HepG2 (cell line): ENCODE results near the gene ULK4. TPM values are rescaled to one million over a fixed set of nuclear protein-coding genes. Genes with fewer than 3 reads are reported as not detected.
A peak's percentile ranks its signal among the peaks of the same experiment; 100 is the strongest.

Source experiments
- ATAC-seq: fragments of 200-7000 bp; cut with Tn5 transposase; 3 replicates; pipeline ENCODE4 v1.9.1; 2020; ENCODE audit warnings: mild to moderate bottlenecking, moderate library complexity
- BruUV-seq: library from RNA; stranded (reverse); fragments of 400-500 nt; replicated peaks from 2 replicates; lab custom pipeline; 2021; lab: Mats Ljungman, UMichigan
- CTCF ChIA-PET: fragments of 300-600 bp; formaldehyde crosslinking; extraction: SDS; loops from one replicate; lab custom pipeline; 2021; ENCODE audit warnings: low total read pairs, inconsistent platforms, low intra/inter-chr PET ratio; lab: Yijun Ruan, JAX
- POLR2A ChIA-PET: fragments of 350-600 bp; sonication (Branson Sonifier 250); formaldehyde crosslinking; loops from one replicate; lab custom pipeline; 2020; ENCODE audit warnings: antibody characterized with exemption, inconsistent platforms; lab: Yijun Ruan, JAX
- DNase-seq: peaks from one replicate; pipeline ENCODE4 v3.0.0-alpha.2; 2015; ENCODE audit warnings: low spot score
- FAIRE-seq: peaks from 3 replicates; lab custom pipeline; 2011; peaks lifted over from hg19 to GRCh38; lab: Jason Lieb, UNC
- H2AFZ ChIP-seq: one replicate; pipeline ENCODE4 v1.6.1; 2011; ENCODE audit warnings: low read length, inconsistent platforms
- H3K27ac ChIP-seq: fragments of 300-600 bp; 3 replicates; pipeline ENCODE4 v1.8.0; 2011; ENCODE audit warnings: mixed run types, mild to moderate bottlenecking, mixed read lengths, low read length, inconsistent platforms; ENCODE audit not compliant: insufficient read depth; ENCODE audit errors: extremely low read length
- H3K27me3 ChIP-seq, 2 experiments: fragments of 200-600 bp in 1 of 2; 2 replicates in 1 of 2; 3 replicates in 1 of 2; pipeline versions ENCODE4 v1.6.0 to v1.8.0; 2011; ENCODE audit warnings: low read length in 2 of 2, mild to moderate bottlenecking in 2 of 2, moderate library complexity in 2 of 2, inconsistent platforms in 1 of 2; ENCODE audit not compliant: insufficient read depth in 2 of 2, control insufficient read depth in 1 of 2
- H3K36me3 ChIP-seq, 2 experiments: fragments of 200-600 bp in 1 of 2; replicated peaks in 1 of 2; 2 replicates in 1 of 2; 3 replicates in 1 of 2; pipeline versions ENCODE4 v1.5.1 to v1.8.0; 2011; ENCODE audit warnings: low read length in 2 of 2, inconsistent platforms in 1 of 2; ENCODE audit not compliant: insufficient read depth in 2 of 2, control insufficient read depth in 1 of 2
- H3K4me1 ChIP-seq: 2 replicates; pipeline ENCODE4 v1.5.1; 2012; ENCODE audit warnings: low read length, inconsistent platforms; ENCODE audit not compliant: insufficient read depth
- H3K4me2 ChIP-seq: 2 replicates; pipeline ENCODE4 v1.6.0; 2011; ENCODE audit warnings: low read depth, low read length, inconsistent platforms
- H3K4me3 ChIP-seq, 3 experiments: fragments of 200-600 bp in 1 of 3; sonication (generic), shearing (Covaris generic) in 1 of 3; replicated peaks in 1 of 3; 2 replicates each; pipeline ENCODE4 v1.5.1; 2011 to 2016; ENCODE audit warnings: low read length in 3 of 3, inconsistent platforms in 2 of 3, low read depth in 2 of 3, mild to moderate bottlenecking in 2 of 3, control low read depth in 1 of 3, mixed read lengths in 1 of 3; ENCODE audit not compliant: insufficient read depth in 1 of 3
- H3K79me2 ChIP-seq: one replicate; pipeline ENCODE4 v1.6.1; 2011; ENCODE audit warnings: low read length, inconsistent platforms; ENCODE audit not compliant: insufficient read depth
- H3K9ac ChIP-seq: 2 replicates; pipeline ENCODE4 v1.6.0; 2011; ENCODE audit warnings: mild to moderate bottlenecking, low read depth, low read length, inconsistent platforms; ENCODE audit not compliant: insufficient read depth
- H3K9me3 ChIP-seq: 2 replicates; pipeline ENCODE4 v1.5.1; 2012; ENCODE audit warnings: mild to moderate bottlenecking, low read length
- H4K20me1 ChIP-seq: 2 replicates; pipeline ENCODE4 v1.6.0; 2011; ENCODE audit warnings: inconsistent platforms, mild to moderate bottlenecking, low read length, moderate library complexity; ENCODE audit not compliant: insufficient read depth
- CREM ChIP-seq, 2 experiments: sonication (generic) in 1 of 2; formaldehyde crosslinking in 1 of 2; IDR thresholded peaks; 2 replicates each; pipeline versions ENCODE4 v1.4.0 to v1.6.1; 2016 to 2020; ENCODE audit warnings: antibody characterized with exemption in 1 of 2, mild to moderate bottlenecking in 1 of 2, missing genetic modification reagents in 1 of 2
- FOSL1 ChIP-seq: sonication (generic); formaldehyde crosslinking; IDR thresholded peaks from 2 replicates; pipeline ENCODE4 v1.9.0; 2021; ENCODE audit warnings: missing genetic modification reagents, borderline replicate concordance
- GATAD2A ChIP-seq: IDR thresholded peaks from 2 replicates; pipeline ENCODE4 v1.6.1; 2016
- GFI1 ChIP-seq: sonication (generic); formaldehyde crosslinking; IDR thresholded peaks from 2 replicates; pipeline ENCODE4 v1.5.0; 2020; ENCODE audit warnings: missing genetic modification reagents, mild to moderate bottlenecking, borderline replicate concordance
- SMC3 ChIP-seq: IDR thresholded peaks from 2 replicates; pipeline ENCODE4 v1.6.1; 2011; ENCODE audit warnings: low read length, improper control_type of control experiment
- STAG1 ChIP-seq: sonication (generic); formaldehyde crosslinking; IDR thresholded peaks from 2 replicates; pipeline ENCODE4 v1.4.0; 2020; ENCODE audit warnings: missing genetic modification reagents
- ZNF282 ChIP-seq: fragments of 450-650 bp; IDR thresholded peaks from 2 replicates; pipeline ENCODE4 v1.6.1; 2018; ENCODE audit not compliant: partially characterized antibody
- ZNF329 ChIP-seq: sonication (generic); formaldehyde crosslinking; IDR thresholded peaks from 2 replicates; pipeline ENCODE4 v1.9.0; 2021; ENCODE audit warnings: low read depth, mild to moderate bottlenecking, missing genetic modification reagents
- ZNF446 ChIP-seq: sonication (generic); formaldehyde crosslinking; IDR thresholded peaks from 2 replicates; pipeline ENCODE4 v1.5.0; 2020; ENCODE audit warnings: mild to moderate bottlenecking, missing genetic modification reagents
- ZNF747 ChIP-seq: sonication (generic); formaldehyde crosslinking; IDR thresholded peaks from 2 replicates; pipeline ENCODE4 v1.8.1; 2023; ENCODE audit warnings: missing genetic modification reagents, mild to moderate bottlenecking, borderline replicate concordance
- ZNF768 ChIP-seq: sonication (generic); formaldehyde crosslinking; IDR thresholded peaks from 2 replicates; pipeline ENCODE4 v1.4.0; 2020; ENCODE audit warnings: missing genetic modification reagents
- WGBS: methylation state at CpG from one replicate; pipeline ENCODE4 v1.1.6; 2017; ENCODE audit warnings: low lambda C conversion rate; 5-methylcytosine and 5-hydroxymethylcytosine counted together
- in situ Hi-C: cut with HindIII; loops from 2 replicates; pipeline ENCODE4 v1.10.0; 2017; ENCODE audit warnings: low pct_unique_long_range_greater_than_20kb; ENCODE audit not compliant: extremely low pct_ligation_motif_present
- intact Hi-C: fragments of 100-400 bp; cut with micrococcal nuclease; formaldehyde crosslinking; loops from one replicate; pipeline ENCODE4 v1.10.0; 2022; ENCODE audit not compliant: unreplicated experiment
- polyA plus RNA-seq, 8 experiments: library from polyadenylated mRNA; depleted of rRNA in 3 of 8; stranded (reverse) in 7 of 8; unstranded in 1 of 8; fragments of >200 nt; fragmentation: Illumina TruSeq in 4 of 8; extraction: Trizol in 4 of 8; gene quantifications; 2 replicates each; pipeline versions ENCODE4 v1.2.1 to v1.2.3, GENCODE V29; 2011 to 2016; ENCODE audit warnings: low read depth in 4 of 8, missing spikeins in 1 of 8, mixed read lengths in 1 of 8; ENCODE audit not compliant: insufficient read depth in 1 of 8
- total RNA-seq, 5 experiments: library from RNA; depleted of rRNA; stranded (reverse); fragments of >200 nt; fragmentation: Illumina TruSeq; extraction: Trizol; gene quantifications; 2 replicates each; pipeline ENCODE4 v1.2.3, GENCODE V29; 2016; ENCODE audit warnings: low read depth in 1 of 5
- TF ChIP-seq, protein P1 (sequence below): sonication (generic); formaldehyde crosslinking; IDR thresholded peaks from 2 replicates; pipeline ENCODE4 v1.4.0; 2020; ENCODE audit warnings: missing genetic modification reagents
- TF ChIP-seq, protein P2 (sequence below): sonication (generic); formaldehyde crosslinking; IDR thresholded peaks from 2 replicates; pipeline ENCODE4 v1.5.0; 2020; ENCODE audit warnings: mild to moderate bottlenecking, missing genetic modification reagents, moderate library complexity

The ULK4 gene
- total and polyA plus RNA-seq, 2 of the 13 experiments (the other 11 are each of a cell fraction or from before 2014, with no cell fraction given): 6.7 to 11.8 TPM

DNA sequence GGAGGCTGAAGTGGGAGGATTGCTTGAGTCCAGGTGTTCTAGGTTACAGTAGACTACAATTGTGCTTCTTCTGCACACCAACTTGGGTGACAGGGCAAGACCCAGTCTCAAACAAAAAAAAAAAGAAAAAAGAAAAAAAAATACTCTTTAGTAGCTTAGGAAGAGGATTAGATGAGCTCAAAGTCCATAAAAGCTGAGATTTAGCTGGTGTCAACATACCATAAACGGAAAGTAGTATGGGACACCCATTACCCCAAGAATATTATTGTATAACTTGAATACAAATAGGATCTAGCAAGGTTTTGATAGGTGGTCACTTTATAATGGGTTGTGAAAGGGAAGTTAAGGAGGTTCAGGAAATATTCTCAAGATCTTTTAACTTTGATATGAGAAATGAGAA is 38.0 kb upstream of the ULK4 start:
- no peaks in the 10 kb centered on the region for H3K79me2 ChIP-seq
- in situ Hi-C loops: loop anchor here (25.0 kb wide), 1 partner anchor 187 kb away; no protein-coding TSS in a partner anchor
- no peak overlapping the region for H3K9ac ChIP-seq
- no peak for FAIRE-seq
- peak; percentile 68 for TF ChIP-seq GFI1
- TF ChIP-seq ZNF446 (CRISPR knock-in tag): no peak
- TF ChIP-seq ZNF768 (CRISPR knock-in tag): no peak
- 0 out of 2 replicates have a peak, but pooled peaks have one; percentile 5 for TF ChIP-seq GATAD2A (CRISPR knock-in tag)
- H3K4me3 ChIP-seq: no peak overlapping the region
- no peaks in the 10 kb centered on the region for H3K9me3 ChIP-seq
- DNase-seq: peak; percentile 27
- 0% methylated on average over 1 of the region's 1 CpG for WGBS
- H4K20me1 ChIP-seq: no peaks in the 10 kb centered on the region
- intact Hi-C loops: loop anchor here (5.0 kb wide), 1 partner anchor 97 kb away; no protein-coding TSS in a partner anchor
- CTCF ChIA-PET: no interaction called here
- POLR2A ChIA-PET: interaction anchor here (1.0 kb wide), 1 partner anchor 15 kb away, joined by 3 read pairs; no protein-coding TSS in a partner anchor
- no peak overlapping the region for H2AFZ ChIP-seq
- H3K27me3 ChIP-seq: no peaks in the 10 kb centered on the region
- ATAC-seq: no peak
- H3K4me2 ChIP-seq: no peak overlapping the region
- H3K36me3 ChIP-seq: no peaks in the 10 kb centered on the region
- no peak overlapping the region for H3K27ac ChIP-seq
- BruUV-seq: no TSS peak
- H3K4me1 ChIP-seq: peaks cover 12% of the 10 kb centered on the region

DNA sequence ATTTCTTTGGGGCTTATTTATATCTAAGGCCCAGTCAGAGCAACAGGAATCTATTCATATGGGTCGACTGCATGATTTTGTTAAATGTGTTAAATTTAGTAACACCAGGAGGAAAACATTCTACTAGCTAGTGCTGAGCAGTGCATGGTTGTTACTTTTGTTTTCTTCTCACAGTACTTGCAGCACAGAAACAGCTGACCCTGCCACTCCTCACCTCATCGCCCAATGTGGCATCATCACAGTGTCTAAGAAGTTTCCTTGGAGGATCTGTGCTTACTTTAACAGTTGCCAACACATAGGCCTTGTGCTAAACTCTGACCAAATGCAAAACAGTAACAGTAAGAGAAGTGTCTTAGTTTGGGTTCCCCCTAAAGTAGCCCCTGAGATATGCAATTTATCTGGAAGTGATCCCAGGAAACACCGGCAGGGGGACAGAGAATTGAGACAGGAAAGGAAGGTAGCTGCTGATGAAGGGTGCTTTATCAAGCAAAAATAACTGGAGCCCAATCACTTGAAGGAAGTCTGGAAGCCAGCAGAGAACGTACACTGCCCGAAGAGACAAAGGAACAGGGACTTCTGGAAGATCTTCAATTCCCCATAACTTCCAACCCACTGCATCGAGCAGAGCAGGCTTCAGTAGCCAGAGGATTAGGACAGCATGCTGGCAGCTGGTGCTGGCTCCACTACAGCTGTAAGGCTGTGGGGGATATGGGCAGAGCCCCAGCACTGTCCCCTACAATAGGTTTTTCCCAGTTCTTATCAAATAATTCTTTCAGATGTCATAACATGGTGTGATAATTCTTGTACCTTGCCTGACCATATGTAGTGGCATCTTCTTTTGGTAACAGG is 36.0 kb upstream of the ULK4 start:
- FAIRE-seq (no peak), ATAC-seq (peak; percentile 77), DNase-seq (no peak)
- peak overlapping the region; percentile 15; the same call in 1 of the 2 replicates for H3K4me2 ChIP-seq
- H4K20me1 ChIP-seq: no peaks in the 10 kb centered on the region
- TF ChIP-seq ZNF282: no peak
- no peak for TF ChIP-seq FOSL1 (CRISPR knock-in tag)
- TF ChIP-seq CREM (IDR thresholded peaks at IDR 0.05): no peak
- no peak for TF ChIP-seq CREM (CRISPR knock-in tag; IDR thresholded peaks at IDR 0.05)
- TF ChIP-seq ZNF747 (CRISPR knock-in tag): no peak
- TF ChIP-seq, protein P1, sequence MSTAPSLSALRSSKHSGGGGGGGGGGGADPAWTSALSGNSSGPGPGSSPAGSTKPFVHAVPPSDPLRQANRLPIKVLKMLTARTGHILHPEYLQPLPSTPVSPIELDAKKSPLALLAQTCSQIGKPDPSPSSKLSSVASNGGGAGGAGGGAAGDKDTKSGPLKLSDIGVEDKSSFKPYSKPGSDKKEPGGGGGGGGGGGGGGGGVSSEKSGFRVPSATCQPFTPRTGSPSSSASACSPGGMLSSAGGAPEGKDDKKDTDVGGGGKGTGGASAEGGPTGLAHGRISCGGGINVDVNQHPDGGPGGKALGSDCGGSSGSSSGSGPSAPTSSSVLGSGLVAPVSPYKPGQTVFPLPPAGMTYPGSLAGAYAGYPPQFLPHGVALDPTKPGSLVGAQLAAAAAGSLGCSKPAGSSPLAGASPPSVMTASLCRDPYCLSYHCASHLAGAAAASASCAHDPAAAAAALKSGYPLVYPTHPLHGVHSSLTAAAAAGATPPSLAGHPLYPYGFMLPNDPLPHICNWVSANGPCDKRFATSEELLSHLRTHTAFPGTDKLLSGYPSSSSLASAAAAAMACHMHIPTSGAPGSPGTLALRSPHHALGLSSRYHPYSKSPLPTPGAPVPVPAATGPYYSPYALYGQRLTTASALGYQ (CRISPR knock-in tag): no peak
- peak; percentile 67 for TF ChIP-seq SMC3
- no peak for TF ChIP-seq ZNF329
- TF ChIP-seq, protein P2, sequence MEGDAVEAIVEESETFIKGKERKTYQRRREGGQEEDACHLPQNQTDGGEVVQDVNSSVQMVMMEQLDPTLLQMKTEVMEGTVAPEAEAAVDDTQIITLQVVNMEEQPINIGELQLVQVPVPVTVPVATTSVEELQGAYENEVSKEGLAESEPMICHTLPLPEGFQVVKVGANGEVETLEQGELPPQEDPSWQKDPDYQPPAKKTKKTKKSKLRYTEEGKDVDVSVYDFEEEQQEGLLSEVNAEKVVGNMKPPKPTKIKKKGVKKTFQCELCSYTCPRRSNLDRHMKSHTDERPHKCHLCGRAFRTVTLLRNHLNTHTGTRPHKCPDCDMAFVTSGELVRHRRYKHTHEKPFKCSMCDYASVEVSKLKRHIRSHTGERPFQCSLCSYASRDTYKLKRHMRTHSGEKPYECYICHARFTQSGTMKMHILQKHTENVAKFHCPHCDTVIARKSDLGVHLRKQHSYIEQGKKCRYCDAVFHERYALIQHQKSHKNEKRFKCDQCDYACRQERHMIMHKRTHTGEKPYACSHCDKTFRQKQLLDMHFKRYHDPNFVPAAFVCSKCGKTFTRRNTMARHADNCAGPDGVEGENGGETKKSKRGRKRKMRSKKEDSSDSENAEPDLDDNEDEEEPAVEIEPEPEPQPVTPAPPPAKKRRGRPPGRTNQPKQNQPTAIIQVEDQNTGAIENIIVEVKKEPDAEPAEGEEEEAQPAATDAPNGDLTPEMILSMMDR (CRISPR knock-in tag): peak; percentile 34; the same call in 1 of the 2 replicates
- peak; percentile 40; the same call in 1 of the 2 replicates for TF ChIP-seq STAG1 (CRISPR knock-in tag)
- H3K9ac ChIP-seq: no peak overlapping the region
- no peak overlapping the region for H2AFZ ChIP-seq
- no peaks in the 10 kb centered on the region for H3K36me3 ChIP-seq
- no peaks in the 10 kb centered on the region for H3K79me2 ChIP-seq
- H3K27ac ChIP-seq: no peak overlapping the region
- no peaks in the 10 kb centered on the region for H3K9me3 ChIP-seq
- in situ Hi-C loops (no loop called here), intact Hi-C loops (loop anchor here (1.0 to 5.0 kb wide), 2 partner anchors 9 to 99 kb away; no protein-coding TSS in a partner anchor)
- CTCF ChIA-PET: interaction anchor here (1.7 kb wide), 1 partner anchor 102 kb away, joined by 9 read pairs; no protein-coding TSS in a partner anchor
- peaks cover 12% of the 10 kb centered on the region for H3K4me1 ChIP-seq
- POLR2A ChIA-PET: no interaction called here
- no peaks in the 10 kb centered on the region for H3K27me3 ChIP-seq
- 29% methylated on average over 6 of the region's 6 CpGs for WGBS
- no peak overlapping the region for H3K4me3 ChIP-seq
- no TSS peak for BruUV-seq
